DLD1 (cell line): ENCODE results near the gene TBC1D4.

Experiments
- in situ Hi-C: cut with HindIII; loops from 2 replicates; pipeline ENCODE4 v1.10.0; 2017; ENCODE audit warnings: low sequenced_read_pairs

TBC1D4 gene

DNA sequence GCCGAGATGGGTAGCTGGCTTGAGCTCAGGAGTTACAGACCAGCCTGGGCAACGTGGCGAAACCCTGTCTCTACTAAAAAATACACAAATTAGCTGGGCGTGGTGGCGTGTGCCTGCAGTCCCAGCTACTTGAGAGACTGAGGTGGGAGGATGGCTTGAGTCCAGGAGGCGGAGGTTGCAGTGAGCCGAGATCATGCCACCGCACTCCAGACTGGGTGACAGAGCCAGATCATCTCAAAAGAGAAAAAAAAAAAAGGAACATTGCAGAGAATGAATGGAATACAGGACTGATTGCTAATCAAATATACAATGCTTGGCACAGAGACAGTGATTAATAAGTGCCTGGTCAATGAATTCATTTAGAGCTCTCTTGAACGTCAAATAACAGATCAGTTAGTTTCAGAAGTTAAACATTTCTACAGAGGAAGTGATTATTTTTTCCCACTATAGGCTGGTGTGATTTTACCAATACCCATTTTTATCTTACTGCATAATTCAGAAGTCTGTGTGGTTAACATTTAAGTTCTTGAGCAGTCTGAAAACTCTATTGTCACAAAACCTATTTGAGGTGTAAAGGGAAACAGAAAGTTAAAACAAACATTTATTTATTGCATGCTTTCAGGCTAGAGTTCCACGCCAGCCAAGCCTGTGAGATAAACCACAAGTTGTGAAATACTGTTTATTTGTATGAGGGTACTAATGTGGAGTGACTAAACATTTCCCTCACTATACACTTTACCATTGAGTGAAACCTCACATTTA is 7.7 kb upstream of the TBC1D4 start:
- in situ Hi-C loops: no loop called here

DNA sequence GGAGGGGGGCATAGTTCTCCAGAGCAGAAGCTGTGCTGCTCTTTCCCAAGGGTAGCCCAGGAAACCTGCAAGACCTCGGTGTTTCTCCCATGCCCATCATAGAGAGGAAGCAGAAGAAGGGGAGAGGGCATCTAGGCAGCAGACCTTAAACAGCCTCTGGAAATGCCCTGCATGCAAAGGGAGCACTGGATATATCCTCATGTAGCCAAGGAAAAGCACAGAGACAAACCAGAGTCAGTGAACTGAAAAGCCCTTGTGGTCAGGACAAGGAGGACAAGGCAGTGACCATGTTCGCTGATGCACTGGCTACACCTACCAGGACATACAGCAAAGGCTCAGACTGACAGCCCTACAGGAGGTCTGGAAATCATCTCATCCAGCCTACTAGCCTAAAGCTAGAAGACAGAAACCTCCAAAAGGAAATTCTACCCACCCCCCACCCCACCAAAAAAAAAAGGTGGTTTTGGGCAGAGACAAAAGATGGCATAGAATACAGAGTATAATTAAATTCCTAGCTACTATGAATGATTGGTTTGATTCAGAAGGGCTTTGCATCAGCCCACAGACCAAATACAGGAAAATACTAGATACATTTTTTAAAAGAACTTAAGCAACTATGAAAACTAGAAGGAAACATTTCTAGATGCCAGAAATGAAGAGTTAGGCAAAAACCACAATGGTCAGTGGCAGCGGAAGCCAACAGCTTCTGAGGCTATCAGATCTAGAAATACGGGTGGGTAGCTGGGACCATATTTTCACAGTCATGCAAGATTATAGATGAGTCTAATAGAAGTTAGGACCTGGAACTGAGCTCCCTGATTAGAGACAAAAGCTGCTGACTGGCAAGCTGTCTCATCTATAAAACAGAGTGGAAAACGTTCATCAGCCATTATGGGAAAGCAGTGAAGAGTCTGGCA is 4.4 kb upstream of the TBC1D4 start:
- in situ Hi-C loops: no loop called here

DNA sequence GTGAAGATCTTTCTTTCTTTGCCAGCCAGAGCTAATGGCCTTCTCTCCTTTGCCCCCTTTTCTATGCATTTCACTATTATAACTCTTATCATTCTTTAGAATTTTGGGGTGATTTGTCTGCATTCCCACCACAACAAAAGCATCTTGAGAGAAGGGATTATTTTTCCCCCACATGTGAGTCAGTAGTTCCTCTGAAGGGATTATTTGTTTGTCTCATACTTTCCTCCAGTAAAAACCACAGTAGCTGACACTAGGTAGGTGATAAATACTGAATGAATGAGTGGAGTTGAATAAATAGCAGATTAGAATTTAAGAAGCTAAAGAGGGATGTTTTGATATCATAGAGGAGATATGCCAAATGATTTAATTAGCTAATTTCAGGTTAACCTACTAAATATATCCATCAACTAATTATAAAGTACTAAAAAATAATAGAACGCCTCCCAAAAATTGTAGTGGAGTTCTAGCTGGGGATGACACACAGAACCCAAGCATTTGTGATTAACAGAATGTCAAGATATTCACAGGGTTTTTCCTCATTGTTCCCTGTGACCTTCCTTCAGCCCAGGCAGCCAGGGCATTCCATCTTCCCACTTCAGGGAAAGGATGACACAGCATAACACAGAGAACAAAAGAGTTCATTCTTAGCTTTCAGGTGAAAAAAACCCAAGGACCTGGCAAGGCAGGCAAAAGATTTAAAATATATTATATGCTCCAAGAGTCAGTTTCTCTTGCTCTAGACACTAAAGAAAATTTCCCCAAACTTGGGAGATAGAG is 3.5 kb upstream of the TBC1D4 start:
- in situ Hi-C loops: no loop called here

DNA sequence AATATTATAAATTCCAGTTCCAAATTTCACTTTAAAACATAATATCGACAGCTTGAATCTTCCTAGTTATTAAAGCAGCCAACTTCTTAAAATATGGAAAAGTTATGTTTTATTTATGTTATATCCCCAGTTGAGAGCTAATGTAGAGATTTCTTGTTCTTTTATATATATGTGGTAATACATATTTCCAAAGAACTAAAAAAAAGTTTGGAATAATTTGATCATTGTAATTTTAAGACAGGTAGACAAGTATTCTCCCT is 781 bp upstream of the TBC1D4 start:
- in situ Hi-C loops: no loop called here

- in situ Hi-C loops: no loop called here
Measured at GRCh38 chr13:75481176-75482069, 546 bp downstream of the TBC1D4 start.

- in situ Hi-C loops: no loop called here
Measured at GRCh38 chr13:75480671-75481175, 1.2 kb downstream of the TBC1D4 start.

GRCh38 chr13:75479102-75479740 is 2.7 kb downstream of the TBC1D4 start:
- in situ Hi-C loops: no loop called here

GRCh38 chr13:75478659-75479058 is 3.3 kb downstream of the TBC1D4 start:
- in situ Hi-C loops: no loop called here

DNA sequence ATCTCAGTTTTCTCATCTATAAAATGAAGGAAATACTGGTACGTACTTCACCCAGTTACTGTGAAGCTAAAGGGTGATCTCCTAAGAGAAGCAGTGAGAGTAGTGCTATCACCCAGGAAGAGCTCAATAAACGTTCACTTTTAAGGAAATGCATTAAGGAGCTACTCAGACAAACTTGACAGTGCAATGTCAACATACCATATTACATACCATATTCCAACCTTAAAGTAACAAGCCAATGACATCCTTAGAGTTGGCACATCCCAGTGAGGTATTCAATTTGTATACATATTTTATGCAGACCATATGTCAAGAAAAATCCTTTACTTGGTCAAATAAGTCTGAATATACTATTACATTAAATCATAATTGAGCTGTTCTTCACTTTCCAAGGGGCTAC is 7.0 kb downstream of the TBC1D4 start:
- in situ Hi-C loops: no loop called here

DNA sequence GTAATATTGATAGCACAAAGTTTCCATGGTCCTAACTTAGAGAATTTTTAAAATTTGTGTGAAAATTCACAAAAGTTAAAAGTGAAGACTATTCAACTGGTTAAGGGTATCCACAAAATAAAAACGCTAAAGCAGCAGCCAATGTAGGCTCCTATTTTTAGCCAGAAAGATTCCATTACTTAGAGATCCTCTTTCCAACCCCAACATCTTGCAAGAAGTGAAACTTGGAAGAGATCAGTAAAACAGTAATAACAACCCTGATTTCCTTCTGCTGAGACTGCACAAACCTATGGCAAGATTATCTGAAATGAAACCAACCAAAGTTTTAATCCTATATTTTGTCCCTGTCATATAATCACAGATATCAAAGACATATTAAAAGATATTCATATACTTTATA is 8.5 kb downstream of the TBC1D4 start:
- in situ Hi-C loops: no loop called here

GRCh38 chr13:75470676-75471075 is 11.3 kb downstream of the TBC1D4 start:
- in situ Hi-C loops: no loop called here

DNA sequence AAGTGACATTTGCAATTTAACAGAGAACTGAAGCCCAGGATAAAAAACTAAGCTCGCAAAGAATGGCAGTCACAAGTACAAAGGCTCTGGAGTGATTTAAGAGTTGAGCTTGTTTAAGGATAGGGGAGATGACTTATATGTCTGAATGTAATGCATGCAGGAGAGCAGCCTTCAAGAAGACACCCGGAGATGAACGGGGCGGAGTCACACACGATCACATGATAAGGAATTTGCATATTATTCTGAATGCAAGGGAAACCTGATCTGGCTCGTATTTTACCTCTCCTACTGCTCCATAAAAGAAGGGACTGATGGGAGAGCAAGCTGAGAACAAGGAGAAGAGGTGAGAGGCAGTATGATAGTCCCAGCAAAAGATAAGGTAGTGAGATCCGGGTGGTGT is 12.9 kb downstream of the TBC1D4 start:
- in situ Hi-C loops: no loop called here

GRCh38 chr13:75468602-75469001 is 13.4 kb downstream of the TBC1D4 start:
- in situ Hi-C loops: no loop called here

DNA sequence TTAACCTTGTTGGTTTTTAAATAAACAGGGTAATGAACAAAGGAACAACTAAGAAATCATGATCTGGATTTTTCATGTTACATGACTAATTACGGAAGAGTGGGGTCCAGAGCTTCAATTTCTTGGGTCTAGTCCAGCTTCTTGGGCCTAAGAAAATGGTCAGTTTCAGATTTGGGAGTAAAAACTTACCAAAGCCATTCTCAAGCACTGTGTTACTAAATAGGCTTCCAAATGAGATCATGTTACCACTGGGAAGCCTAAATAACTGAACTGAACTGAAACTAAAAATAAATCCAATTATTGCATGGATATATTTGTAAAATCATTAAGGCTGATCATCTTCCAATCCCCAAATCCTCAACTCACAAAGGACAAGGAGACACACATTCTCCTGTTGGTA is 13.9 kb downstream of the TBC1D4 start:
- in situ Hi-C loops: no loop called here

- in situ Hi-C loops: no loop called here
Measured at GRCh38 chr13:75467040-75467728, 14.8 kb downstream of the TBC1D4 start.

GRCh38 chr13:75465236-75465635 is 16.7 kb downstream of the TBC1D4 start:
- in situ Hi-C loops: no loop called here

- in situ Hi-C loops: no loop called here
Measured at GRCh38 chr13:75461314-75461713, 20.7 kb downstream of the TBC1D4 start.

DNA sequence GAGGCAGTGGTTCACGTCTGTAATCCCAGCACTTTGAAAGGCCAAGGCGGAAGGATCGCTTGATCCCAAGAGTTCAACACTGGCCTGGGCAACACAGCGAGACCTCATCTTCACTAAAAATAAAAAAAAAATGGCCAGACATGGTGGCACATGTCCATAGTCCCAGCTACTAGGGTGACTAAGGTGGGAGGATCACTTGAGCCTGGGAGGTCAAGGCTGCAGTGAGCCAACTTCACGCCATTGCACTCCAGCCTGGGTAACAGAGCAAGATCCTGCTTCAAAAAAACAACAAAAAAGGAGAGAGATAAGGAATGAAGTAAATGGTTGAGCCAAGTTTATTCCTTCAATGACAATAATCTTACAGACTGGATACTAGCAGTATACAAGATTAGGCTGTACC is 21.3 kb downstream of the TBC1D4 start:
- in situ Hi-C loops: no loop called here

DNA sequence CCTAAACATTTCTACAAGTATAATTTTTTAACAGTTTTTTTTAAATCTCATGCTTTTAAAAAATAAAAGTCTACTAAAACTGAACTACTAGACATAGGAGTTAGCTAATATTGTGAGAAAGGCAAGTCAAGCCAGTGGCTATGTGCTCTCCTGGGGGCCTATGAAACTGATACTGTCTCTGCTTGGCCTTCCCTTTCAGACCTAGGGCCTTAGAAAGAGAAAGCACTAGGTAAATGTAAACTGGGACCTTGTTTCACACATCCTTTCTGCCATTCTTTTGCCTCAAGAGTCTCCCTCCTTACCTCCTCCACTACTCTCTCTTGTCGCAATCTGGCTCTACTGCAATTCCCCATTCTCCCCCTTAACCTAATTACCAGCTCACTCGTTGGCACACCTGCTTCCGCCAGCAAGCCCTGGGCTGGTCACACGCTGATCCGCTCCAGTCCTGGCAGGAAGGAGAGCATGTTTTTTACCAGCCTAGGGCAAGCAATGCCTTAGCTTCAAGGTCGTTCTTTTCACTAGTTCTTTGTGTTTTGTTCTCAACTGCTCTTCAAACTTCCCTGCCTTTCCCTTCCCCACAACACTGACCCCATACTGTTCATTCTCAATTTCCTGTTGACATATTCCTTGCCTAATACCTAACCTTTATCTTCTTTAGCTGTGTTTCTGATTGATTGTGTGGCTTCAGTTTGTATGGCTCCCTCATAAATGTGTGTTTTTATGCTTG is 23.1 kb downstream of the TBC1D4 start:
- in situ Hi-C loops: no loop called here
